Measurements from ENCODE around the gene ZNF32.
"Not testable (repeated sequence)": the region's sequence is repeated elsewhere in the genome, so short reads cannot be mapped to it uniquely, and the experiment has no call there.

ZNF32 gene

GRCh38 chr10:43635816-43636215 lies 12.9 kb downstream of the ZNF32 start:
- DNase-seq (ENCODE audit: low read depth in 2 of 3, low spot score in 2 of 3): not testable (repeated sequence)

DNA sequence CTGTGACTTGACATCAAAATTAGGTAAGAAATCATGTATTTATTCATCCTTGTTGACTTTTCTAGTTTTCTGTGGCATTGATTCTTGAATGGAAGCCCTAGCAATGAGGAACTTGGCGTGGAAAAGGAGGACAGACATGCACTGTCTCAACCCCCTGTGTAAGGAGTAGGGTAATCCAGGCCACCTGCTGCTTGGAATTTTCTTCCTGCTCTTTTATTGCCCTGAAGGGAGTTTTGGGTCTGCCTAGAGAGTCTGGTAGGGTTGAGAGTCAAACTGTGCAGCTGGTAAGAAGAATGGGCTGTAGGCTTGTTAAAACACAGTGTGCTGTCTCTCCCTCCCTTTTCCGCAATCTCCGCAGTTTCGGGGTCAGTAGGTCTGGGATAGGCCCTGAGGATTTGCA lies 19.7 kb downstream of the ZNF32 start:
- DNase-seq (ENCODE audit: low read depth in 2 of 3, low spot score in 2 of 3): no peak

DNA sequence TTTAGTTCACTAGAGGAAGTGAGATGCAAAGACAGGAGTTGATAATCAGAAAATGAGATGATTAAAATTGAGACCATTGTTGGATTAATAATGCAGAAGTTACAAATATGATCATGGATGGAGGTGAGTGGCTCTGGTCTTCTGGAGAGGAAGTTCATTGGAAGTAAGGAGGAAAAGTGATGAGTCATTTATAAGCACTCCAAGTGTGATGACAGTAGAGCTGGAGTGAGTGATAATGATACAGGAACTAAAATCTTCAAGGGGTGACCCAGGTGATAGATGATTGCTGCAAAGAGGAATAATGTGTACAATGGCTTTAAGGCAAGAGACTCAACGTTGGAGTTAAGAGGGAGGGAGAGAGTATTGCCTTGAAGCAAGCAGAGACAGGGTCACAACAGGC lies 20.7 kb downstream of the ZNF32 start:
- DNase-seq (ENCODE audit: low read depth in 2 of 3, low spot score in 2 of 3): no peak

GRCh38 chr10:43623351-43623750 lies 25.3 kb downstream of the ZNF32 start:
- no peak for DNase-seq (ENCODE audit: low read depth in 2 of 3, low spot score in 2 of 3)

GRCh38 chr10:43622038-43622437 lies 26.6 kb downstream of the ZNF32 start:
- DNase-seq (ENCODE audit: low read depth in 2 of 3, low spot score in 2 of 3): no peak

GRCh38 chr10:43619368-43619767 lies 29.3 kb downstream of the ZNF32 start:
- DNase-seq (ENCODE audit: low read depth in 2 of 3, low spot score in 2 of 3): no peak

GRCh38 chr10:43616697-43617370 lies 31.8 kb downstream of the ZNF32 start:
- no peak for DNase-seq (ENCODE audit: low read depth in 2 of 3, low spot score in 2 of 3)

- DNase-seq (ENCODE audit: low read depth in 2 of 3, low spot score in 2 of 3): no peak
Measured at GRCh38 chr10:43610636-43611035, 38.0 kb downstream of the ZNF32 start.

GRCh38 chr10:43607199-43607573 lies 41.5 kb downstream of the ZNF32 start:
- DNase-seq (ENCODE audit: low read depth in 2 of 3, low spot score in 2 of 3): no peak

GRCh38 chr10:43606323-43607198 lies 42.1 kb downstream of the ZNF32 start, which contains the start of gene ZNF485:
Gene ZNF485 (plus strand): TSS chr10:43606438. CDS start chr10:43607051, 613 bp downstream.
- peak; percentile 37 to 44 (median 40) for DNase-seq (ENCODE audit: low read depth in 2 of 3, low spot score in 2 of 3)

DNA sequence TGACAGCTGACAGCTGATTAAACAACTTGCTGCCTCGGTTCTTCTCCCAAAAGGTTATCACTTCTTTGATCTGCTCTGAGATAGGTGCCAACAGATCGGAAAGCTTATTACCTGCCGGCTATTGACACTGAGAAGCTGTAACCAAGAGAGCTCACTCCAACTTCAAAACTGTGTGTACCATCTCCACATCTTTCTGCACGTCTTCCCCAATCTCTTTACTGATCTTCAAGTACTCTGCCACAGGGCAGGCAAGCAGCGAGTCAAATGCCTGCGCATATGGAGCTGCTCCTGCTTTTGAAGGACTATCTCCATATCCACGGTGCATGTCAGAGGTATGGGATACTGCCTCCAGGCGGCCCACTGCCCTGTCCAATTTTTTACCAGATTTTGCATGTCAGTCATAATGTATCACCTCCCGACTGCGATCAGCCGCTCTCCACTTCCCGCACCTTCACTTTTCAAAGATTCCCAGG lies 42.8 kb downstream of the ZNF32 start:
- no peak for DNase-seq (ENCODE audit: low read depth in 2 of 3, low spot score in 2 of 3)

DNA sequence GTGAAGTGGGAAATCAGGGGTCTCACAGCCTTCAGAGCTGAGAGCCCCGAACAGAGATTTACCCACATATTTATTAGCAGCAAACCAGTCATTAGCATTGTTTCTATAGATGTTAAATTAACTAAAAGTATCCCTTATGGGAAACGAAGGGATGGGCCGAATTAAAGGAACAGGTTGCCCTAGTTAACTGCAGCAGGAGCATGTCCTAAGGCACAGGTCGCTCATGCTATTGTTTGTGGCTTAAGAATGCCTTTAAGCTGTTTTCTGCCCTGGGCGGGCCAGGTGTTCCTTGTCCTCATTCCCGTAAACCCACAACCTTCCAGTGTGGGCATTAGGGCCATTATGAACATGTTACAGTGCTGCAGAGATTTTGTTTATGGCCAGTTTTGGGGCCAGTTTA lies 47.1 kb downstream of the ZNF32 start:
- DNase-seq (ENCODE audit: low read depth in 2 of 3, low spot score in 2 of 3): not testable (repeated sequence)

- no peak for DNase-seq (ENCODE audit: low read depth in 2 of 3, low spot score in 2 of 3)
Measured at GRCh38 chr10:43599333-43599732, 49.3 kb downstream of the ZNF32 start.

DNA sequence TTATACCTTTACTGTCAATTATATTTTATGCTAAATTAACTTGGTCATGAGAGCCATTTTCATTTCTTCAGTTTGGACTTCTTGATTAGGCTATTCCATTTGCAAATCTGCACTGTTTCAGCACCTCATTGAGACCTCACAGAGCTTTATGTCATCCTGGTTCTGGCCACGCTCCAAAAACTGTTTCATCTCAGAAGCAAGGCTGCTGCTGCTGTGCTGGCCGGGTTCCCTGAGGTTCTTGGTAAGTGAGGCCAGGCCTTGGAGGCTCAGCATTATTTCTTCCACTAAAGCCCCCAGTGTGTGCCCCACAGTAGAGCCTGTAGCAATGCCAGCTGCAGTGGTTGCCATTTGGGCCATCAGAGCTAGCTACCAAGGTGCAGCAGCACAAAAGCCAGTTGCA lies 50.2 kb downstream of the ZNF32 start:
- DNase-seq (ENCODE audit: low read depth in 2 of 3, low spot score in 2 of 3): no peak

DNA sequence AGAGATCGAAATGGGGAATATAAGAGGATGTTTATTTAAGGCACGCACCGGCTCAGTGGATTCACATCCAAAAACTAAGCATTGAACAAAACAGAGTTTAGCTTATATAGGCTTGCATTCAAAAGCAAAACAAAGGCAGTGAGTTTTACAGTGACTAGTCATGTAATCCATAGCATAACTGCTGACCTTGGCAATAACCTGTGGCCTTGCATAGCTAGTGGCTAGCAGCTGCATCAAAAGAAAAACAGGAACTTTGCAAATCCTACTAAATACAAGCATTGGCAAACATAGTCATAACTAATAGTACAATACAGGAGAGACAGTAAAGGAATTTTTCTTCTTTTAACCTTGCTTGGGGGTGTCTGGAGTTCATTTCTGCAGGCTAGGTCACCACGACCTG lies 52.1 kb downstream of the ZNF32 start:
- no peak for DNase-seq (ENCODE audit: low read depth in 2 of 3, low spot score in 2 of 3)

DNA sequence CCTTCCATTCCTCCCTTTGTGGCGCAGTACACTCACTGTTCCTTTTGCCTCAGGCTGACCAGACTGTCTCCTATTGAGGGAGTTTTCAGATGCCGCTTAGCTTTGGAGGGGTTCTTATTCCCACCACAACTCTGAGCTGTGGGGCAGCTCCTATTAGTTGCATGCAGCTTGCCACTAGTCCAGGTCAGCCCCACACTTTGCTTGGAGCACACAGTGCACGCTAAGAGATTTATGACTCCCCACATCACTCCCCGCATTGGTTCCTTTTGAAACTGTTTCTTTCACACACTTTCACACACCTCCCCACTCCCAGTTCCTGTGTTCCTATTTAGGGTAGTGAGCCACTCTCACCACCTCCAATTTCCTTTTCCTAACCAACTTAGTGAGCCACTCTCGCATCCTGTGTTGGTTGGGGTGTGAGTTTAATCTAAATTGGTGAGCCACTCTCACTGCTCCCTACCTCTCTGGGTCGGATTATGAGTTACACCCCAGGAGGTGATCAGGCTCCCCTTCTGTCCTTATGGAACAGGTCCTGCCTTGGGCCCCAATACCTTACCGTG lies 52.9 kb downstream of the ZNF32 start:
- DNase-seq (ENCODE audit: low read depth in 2 of 3, low spot score in 2 of 3): peak in 2 of 3 experiments; percentile 6 to 16

- DNase-seq (ENCODE audit: low read depth in 2 of 3, low spot score in 2 of 3): peak in 1 of 3 experiments; percentile 7
Measured at GRCh38 chr10:43594944-43595589, 53.6 kb downstream of the ZNF32 start.
